D721Med (cell line): ENCODE data around the gene HMBS.

Experiments
- DNase-seq: peaks from one replicate; pipeline ENCODE4 v3.0.0; 2011; ENCODE audit warnings: low spot score; ENCODE audit not compliant: insufficient read length
- FAIRE-seq: peaks from 2 replicates; lab custom pipeline; 2011; peaks lifted over from hg19 to GRCh38; lab: Jason Lieb, UNC
- CTCF ChIP-seq: IDR thresholded peaks from 2 replicates; pipeline ENCODE4 v1.5.1; 2012; ENCODE audit warnings: mild to moderate bottlenecking, control low read depth; ENCODE audit not compliant: insufficient read depth; ENCODE audit errors: missing control alignments

The HMBS gene

GRCh38 chr11:119077839-119078238 lies 6.8 kb upstream of the HMBS start:
- FAIRE-seq (no peak), DNase-seq (no peak)
- TF ChIP-seq CTCF = no peak

- no peak for TF ChIP-seq CTCF
- no peak for FAIRE-seq
- DNase-seq = no peak
These were observed 5.8 kb upstream of the HMBS start for GRCh38 chr11:119078675-119079420.

- FAIRE-seq (no peak), DNase-seq (no peak)
- TF ChIP-seq CTCF = no peak
These were observed 2.9 kb upstream of the HMBS start for GRCh38 chr11:119081682-119082260.

GRCh38 chr11:119085437-119085847 lies 761 bp downstream of the HMBS start:
- DNase-seq (no peak), FAIRE-seq (no peak)
- TF ChIP-seq CTCF = no peak

- FAIRE-seq = no peak
- TF ChIP-seq CTCF = no peak
- no peak for DNase-seq
These were observed 2.4 kb downstream of the HMBS start for GRCh38 chr11:119087123-119087522.

GRCh38 chr11:119087747-119088241 lies 3.1 kb downstream of the HMBS start:
- DNase-seq = no peak
- no peak for TF ChIP-seq CTCF
- no peak for FAIRE-seq

GRCh38 chr11:119088406-119088805 lies 3.7 kb downstream of the HMBS start:
- FAIRE-seq = no peak
- DNase-seq = no peak
- TF ChIP-seq CTCF = no peak
